SK-N-MC (cell line): ENCODE results near the gene CYP51A1.

Source experiments
- EZH2 ChIP-seq: fragments of 200-600 bp; sonication (generic); IDR thresholded peaks from one replicate; pipeline ENCODE4 v1.6.1; 2017; ENCODE audit warnings: antibody characterized with exemption
- FOXP2 ChIP-seq: optimal IDR thresholded peaks from 2 replicates; pipeline ENCODE3; 2011; ENCODE audit warnings: mild to moderate bottlenecking, moderate library complexity; ENCODE audit not compliant: insufficient read depth; ENCODE audit errors: extremely low read length, control extremely low read depth
- POLR2AphosphoS5 ChIP-seq: IDR thresholded peaks from 2 replicates; pipeline ENCODE4 v1.6.1; 2012; ENCODE audit warnings: mild to moderate bottlenecking, low read depth, low read length, borderline replicate concordance

- TF ChIP-seq POLR2AphosphoS5 (no peak), EZH2 (no peak), FOXP2 (no peak)
Measured at GRCh38 chr7:92131764-92132330, 2.4 kb downstream of the CYP51A1 start.
